Esophagus mucosa (tissue), 1 donor: ENCODE results near the gene SNRNP48. TPM values are rescaled to one million over a fixed set of nuclear protein-coding genes. Genes with fewer than 3 reads are reported as not detected.

Experiments
- ATAC-seq: fragments of 200-7000 bp; cut with Tn5 transposase; one replicate; pipeline ENCODE4 v1.9.1; 2020
- total RNA-seq: library from RNA; stranded (reverse); gene quantifications from one replicate; pipeline ENCODE4 v1.2.4, GENCODE V29; 2023
- donor health status: DM: yes; HTN: yes; CAD: no.

Gene SNRNP48
- total RNA-seq, 1 donor from 2014 or later, result 6.4 TPM

DNA sequence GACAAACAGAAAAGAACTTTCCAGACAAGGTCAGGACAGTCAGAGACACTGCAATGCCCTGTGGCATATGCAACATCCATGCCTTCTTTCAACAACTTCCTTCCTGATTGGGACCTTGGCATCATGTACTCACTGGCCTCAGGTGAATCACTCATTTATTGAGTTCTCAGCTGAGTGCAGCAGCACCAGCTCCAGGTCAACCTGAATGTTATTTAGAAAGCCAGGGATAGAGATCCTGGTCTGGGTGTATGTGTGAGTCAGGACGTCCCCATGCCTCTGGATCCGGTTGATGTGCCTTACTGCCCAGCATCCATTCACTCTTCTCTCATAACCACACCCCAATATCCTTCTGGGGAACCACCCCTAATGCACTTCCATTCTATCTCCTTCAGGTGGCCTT, 54.4 kb downstream of the SNRNP48 start:
- peak; percentile 94 for ATAC-seq

DNA sequence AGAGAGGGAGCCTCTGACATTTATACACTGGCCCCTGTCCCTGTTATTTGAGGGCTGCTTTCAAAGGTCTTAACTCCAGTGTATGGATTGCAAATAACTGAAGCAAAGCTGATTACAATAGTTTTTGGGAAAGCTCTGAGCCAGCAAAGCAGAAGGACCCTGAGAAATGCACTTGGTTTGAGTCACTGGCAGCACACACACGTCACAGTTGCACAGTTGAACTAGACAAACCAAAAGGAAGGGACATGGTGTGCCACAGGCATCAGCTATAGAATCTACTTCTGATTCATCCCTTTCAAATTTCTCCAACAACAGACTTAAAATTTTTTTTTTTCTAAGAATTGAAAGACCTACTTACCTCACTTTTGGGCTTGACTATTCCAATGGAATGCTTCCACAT, 56.4 kb downstream of the SNRNP48 start:
- no peak for ATAC-seq

DNA sequence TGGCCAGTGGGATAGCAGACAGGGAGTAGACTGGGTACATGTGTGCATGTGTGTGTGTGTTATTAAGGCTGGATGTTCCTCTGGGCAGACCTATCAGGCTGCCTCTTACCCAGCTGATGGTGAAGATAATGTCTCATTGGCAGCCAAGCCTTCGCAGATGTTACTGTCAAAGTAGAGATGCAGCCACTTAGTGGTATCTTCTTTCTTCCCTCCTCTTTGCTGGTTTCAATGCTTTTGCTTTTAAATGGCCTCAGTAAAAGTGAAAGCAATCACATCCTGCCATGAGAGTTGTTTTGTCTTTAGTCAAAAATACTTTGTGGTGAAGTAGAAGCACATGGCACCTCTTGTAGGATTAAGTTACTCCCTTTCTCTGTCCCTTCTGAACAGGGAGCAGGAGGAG, 57.5 kb downstream of the SNRNP48 start:
- ATAC-seq, result no peak

DNA sequence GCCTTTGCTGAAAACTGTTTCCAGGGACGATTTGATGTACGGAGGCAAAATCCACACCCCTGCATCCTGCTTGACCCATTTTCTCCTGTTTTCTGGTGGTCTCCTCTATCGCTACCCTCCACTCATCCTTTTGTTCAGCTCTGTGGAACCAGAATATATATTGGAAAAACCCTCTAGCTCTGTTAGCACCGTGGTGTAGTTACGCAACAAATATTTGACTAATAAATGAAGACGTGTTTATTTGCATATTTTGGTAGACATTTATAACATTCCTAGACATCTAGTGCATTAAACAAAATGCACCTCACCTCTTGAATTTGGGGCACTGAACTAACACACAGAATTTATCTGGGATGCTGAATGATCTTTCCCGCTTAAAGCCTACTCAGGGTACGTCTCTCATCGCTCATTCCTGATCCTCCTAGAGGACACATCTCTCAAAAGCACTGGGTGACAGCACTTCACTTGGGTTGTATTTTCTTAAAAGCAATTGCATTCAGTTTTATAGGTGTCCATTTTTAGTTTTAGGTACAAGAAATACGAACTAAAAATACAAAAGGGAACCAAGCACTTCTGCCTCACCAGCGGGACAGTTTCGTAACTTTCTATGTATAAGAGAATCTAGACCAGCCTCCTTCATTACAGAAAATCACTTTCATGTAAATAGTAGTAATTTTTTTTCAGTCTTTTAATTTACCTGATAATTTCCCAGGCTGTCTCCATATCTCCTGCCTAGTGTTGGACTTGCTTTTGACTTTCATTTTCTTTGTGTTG, 59.2 kb downstream of the SNRNP48 start:
- ATAC-seq, result no peak

DNA sequence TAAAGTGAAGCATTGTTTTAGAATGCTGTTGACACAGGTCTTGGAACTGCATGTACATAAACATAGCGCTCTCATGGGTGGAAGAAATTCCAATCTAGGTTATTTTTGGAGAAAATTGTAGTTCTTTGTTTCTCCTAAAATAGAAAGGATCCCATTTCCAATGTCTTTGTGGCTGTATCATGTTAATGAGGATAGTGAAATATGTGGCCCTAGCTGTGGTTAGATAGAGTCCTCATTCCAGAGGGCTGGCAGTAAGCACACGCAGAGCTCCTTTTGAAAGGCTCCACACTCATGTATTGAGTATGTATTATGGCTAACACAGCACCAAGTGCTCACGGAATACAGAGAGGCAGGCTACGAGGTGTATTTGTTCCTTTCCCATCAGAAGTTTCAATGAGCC, 60.9 kb downstream of the SNRNP48 start:
- ATAC-seq, result no peak

DNA sequence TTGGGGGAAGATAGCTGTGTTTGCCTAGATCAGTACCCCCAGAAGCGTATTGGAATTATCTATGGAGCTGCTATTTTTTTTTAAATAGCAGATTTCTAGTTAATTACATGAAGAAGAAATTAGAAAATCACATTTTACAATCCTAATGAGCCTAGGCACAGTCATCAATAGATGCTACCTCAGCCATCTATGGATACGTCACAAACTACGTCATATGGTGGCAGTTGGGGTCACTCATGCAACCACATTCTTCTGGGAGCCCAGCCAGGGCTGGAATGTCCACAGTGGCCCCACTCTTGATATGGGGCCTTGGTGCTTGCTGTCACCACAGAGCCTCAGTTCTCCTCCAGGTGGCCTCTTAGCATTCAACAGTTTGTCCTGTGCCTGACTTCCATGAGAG, 63.0 kb downstream of the SNRNP48 start:
- no peak for ATAC-seq

DNA sequence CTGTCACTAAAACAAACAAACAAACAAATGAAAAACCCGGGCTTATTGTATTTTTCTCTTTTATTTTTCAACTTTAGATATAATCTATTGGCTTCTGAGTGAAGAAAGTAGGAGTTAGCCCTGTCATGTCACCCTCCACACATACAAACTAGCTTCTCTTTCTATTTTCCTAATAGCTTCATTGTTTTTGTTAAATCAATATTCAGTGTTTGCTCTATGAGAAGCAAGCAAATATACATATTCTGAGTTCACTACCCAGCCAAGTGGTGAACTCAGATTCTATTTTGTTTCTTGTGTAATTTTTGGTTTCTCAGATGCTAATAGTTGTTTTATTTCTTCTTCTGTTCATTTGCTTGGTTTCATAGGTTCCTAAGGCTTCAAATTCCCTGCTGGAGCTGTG, 66.4 kb downstream of the SNRNP48 start:
- no peak for ATAC-seq

DNA sequence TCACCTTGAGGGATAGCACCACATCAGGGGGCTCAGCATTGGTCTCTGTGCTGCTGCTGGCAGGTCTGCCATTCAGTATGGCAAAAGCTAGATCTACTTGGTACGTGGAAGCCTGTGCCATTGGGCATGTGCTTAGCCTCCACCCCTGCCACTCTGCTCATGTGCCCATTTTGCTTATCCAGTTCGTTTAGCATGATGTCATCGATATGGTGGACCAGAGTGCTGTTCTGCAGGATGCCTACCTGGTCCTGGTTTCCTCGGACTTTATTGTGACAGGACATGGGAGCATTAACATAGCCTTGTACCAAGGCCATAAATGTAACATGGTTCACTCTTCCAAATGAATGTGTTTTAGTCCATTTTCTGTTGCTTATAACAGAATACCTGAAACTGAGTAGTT, 68.5 kb downstream of the SNRNP48 start:
- no peak for ATAC-seq

DNA sequence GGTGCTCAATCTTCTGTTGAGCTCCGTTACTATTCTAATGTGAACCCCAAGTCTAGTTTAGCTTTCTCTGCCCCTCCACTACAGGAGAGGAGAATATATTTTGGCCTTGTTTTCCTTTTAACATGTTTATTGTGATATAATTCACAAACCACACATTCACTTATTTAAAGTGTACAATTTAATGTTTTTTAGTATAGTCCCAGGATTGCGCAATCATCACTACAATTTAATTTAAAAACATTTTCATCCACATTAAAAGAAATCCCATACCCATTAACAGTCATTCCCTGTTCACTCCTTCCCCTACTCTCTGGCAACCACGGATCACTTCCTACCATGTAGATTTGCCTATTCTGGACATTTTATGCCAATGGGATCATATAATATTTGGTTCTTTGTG, 71.4 kb downstream of the SNRNP48 start:
- no peak for ATAC-seq

Other genes starting within 250 kb of the SNRNP48 start
- 0.28 TPM for gene CAGE1, start 200.5 kb upstream of the SNRNP48 start, total RNA-seq
- gene RIOK1, start 200.4 kb upstream of the SNRNP48 start, total RNA-seq, result 21.5 TPM
- 1,306 TPM for gene DSP, start 48.5 kb upstream of the SNRNP48 start, total RNA-seq
- 0.60 TPM for gene BMP6, start 135.9 kb downstream of the SNRNP48 start, total RNA-seq